ENCODE measurements around the gene EIF3D. TPM values are rescaled to one million over a fixed set of nuclear protein-coding genes. Genes with fewer than 3 reads are reported as not detected.

The EIF3D gene
- total RNA-seq, 2 donors from 2014 or later = 141 to 250 TPM

DNA sequence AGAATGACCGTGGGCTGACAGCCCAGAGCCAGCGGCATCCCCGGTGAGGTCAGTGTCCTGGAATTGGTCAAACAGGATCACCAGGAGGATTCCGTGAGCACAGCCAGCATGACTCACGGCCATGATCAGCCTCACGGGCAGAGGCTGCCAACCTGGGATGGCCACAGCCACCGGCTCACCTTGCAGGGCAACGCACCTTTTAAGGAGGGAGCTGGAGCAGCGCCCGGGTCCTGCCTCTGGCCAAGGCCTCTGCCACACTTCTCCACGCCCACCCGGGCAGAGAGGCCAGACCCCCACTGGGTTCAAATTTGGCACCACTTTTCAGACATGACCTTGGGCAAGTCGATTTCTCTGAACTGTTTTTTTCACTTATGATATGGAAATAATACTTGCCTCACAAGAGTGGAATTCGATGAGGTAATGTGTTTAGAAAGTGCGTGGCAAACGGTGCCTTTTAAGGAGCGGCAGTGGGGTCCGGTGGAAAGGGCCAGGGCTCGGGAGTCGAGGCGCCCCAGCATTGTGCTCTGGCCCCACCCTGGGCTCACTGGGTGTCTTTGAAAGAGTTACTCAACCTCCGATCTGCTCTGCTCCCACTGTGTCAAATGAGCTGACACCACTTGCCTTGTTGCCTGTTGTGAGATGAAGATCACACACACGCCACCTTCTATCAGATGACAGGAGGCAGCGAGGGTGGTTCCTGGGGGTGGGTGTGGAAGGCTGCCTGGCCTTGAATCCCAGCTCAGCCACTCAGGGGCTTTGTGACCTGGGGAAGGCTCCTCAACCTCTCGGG lies 63.5 kb downstream of the EIF3D start:
- Histone ChIP-seq H3K27ac (peak overlapping the region; percentile 95 to 98), H3K9me3 (no peaks in the 10 kb centered on the region), H3K27me3 (replicated peaks; ENCODE audit: insufficient read depth) (no peaks in the 10 kb centered on the region), H3K4me1 (ENCODE audit: control insufficient read depth in 1 of 2, low read depth in 2 of 2) (peaks cover 67 to 94% of the 10 kb centered on the region in 2 donors), H3K4me3 (no peak overlapping the region), H3K36me3 (no peaks in the 10 kb centered on the region)
- ATAC-seq (ENCODE audit: insufficient number of reproducible peaks, low FRiP score, low read depth) (peak; percentile 35), DNase-seq (ENCODE audit: low spot score) (no peak)
- TF ChIP-seq, protein P1, sequence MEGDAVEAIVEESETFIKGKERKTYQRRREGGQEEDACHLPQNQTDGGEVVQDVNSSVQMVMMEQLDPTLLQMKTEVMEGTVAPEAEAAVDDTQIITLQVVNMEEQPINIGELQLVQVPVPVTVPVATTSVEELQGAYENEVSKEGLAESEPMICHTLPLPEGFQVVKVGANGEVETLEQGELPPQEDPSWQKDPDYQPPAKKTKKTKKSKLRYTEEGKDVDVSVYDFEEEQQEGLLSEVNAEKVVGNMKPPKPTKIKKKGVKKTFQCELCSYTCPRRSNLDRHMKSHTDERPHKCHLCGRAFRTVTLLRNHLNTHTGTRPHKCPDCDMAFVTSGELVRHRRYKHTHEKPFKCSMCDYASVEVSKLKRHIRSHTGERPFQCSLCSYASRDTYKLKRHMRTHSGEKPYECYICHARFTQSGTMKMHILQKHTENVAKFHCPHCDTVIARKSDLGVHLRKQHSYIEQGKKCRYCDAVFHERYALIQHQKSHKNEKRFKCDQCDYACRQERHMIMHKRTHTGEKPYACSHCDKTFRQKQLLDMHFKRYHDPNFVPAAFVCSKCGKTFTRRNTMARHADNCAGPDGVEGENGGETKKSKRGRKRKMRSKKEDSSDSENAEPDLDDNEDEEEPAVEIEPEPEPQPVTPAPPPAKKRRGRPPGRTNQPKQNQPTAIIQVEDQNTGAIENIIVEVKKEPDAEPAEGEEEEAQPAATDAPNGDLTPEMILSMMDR (IDR thresholded peaks at IDR 0.05) = no peak

DNA sequence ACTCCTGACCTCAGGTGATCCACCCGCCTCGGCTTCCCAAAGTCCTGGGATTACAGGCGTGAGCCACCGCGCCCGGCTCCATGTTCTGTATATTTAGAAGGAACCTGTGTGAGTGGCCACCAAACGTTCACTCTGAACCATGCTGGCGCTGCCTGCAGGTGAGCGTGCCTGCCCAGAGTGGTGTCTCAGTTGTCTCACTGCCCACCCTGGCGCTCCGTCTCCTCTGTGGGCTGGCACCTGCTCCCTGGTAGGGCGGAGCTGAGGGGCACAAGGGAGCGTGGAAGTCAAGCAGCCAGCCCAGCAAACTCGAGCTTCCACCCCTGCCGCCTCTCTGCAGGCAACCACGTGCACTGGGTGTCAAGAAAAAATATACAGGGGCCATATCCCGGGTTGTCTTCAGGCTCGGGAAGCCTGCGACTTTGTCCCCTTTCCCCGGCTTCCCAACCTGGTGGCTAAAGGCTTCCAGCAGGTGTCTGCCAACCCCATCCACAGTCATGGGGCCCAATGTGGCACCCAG lies 64.2 kb downstream of the EIF3D start:
- TF ChIP-seq, protein P1 (IDR thresholded peaks at IDR 0.05) = no peak
- no peak for DNase-seq (ENCODE audit: low spot score)
- H3K4me1 ChIP-seq (ENCODE audit: control insufficient read depth in 1 of 2, low read depth in 2 of 2) = peaks cover 66 to 88% of the 10 kb centered on the region in 2 donors

GRCh38 chr22:36463783-36464184 lies 65.2 kb downstream of the EIF3D start:
- DNase-seq (ENCODE audit: low spot score) = no peak
- peaks cover 60 to 79% of the 10 kb centered on the region in 2 donors for H3K4me1 ChIP-seq (ENCODE audit: control insufficient read depth in 1 of 2, low read depth in 2 of 2)
- peak; percentile 9 for ATAC-seq (ENCODE audit: insufficient number of reproducible peaks, low FRiP score, low read depth)
- H3K4me3 ChIP-seq = no peak overlapping the region
- no peaks in the 10 kb centered on the region for H3K9me3 ChIP-seq
- TF ChIP-seq, protein P1 (IDR thresholded peaks at IDR 0.05) = no peak
- no peaks in the 10 kb centered on the region for H3K27me3 ChIP-seq (replicated peaks; ENCODE audit: insufficient read depth)
- H3K27ac ChIP-seq = peak overlapping the region; percentile 95 to 98
- H3K36me3 ChIP-seq = no peaks in the 10 kb centered on the region

More for the DNA sequence above, 64.2 kb downstream of the EIF3D start:
- Histone ChIP-seq H3K36me3 (no peaks in the 10 kb centered on the region), H3K4me3 (no peak overlapping the region), H3K27ac (peak overlapping the region; percentile 95 to 98), H3K9me3 (no peaks in the 10 kb centered on the region), H3K27me3 (replicated peaks; ENCODE audit: insufficient read depth) (no peaks in the 10 kb centered on the region)
- no peak for ATAC-seq (ENCODE audit: insufficient number of reproducible peaks, low FRiP score, low read depth)

DNA sequence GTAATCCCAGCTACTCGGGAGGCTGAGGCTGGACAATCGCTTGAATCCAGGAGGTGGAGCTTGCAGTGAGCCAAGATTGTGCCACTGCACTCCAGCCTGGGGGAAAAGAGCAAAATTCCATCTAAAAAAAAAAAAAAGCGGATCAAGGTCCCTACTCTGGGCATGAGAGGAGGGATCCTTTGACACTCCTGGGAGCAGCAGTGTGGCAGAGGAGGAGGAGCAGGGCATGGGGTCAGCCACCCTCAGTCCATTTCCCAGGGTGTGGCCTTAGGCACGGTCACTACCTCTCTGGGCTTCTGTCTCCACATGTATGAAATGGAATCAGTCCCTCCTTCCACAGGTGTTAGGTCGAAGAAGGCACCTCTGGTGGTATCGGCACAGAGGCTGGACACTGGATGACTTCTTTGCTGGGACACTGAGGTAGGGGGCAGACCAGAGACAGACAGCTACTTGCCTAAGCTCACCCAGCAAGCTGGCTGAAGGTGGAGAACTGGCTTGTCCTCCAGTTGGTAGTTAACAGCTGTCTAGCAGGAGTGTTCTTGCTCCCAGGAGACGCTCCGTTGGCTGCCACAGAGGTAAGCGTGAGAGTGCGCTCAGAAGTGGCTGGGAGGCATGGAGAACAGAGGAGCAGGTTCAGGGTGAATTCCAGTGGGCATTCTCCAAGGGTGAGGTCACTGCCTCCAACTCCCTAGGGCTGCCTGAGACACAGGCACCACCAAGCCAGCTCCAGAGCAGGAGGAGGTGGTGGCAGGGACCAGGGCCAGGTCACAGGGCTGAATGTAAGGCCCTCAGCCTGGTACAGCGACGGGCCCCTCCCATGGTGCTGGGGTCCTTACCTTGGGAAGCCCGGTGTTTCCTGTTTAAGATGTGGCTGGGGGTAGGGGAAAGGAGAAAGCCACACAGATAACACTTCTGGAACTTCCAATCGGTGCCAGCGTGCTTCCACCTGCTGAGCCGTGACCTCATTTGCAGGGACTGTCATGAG lies 67.0 kb downstream of the EIF3D start:
- no peak overlapping the region for H3K4me3 ChIP-seq
- DNase-seq (ENCODE audit: low spot score) (peak; percentile 70), ATAC-seq (ENCODE audit: insufficient number of reproducible peaks, low FRiP score, low read depth) (peak; percentile 54)
- H3K27me3 ChIP-seq (replicated peaks; ENCODE audit: insufficient read depth) = no peaks in the 10 kb centered on the region
- peaks cover 51 to 79% of the 10 kb centered on the region in 2 donors for H3K4me1 ChIP-seq (ENCODE audit: control insufficient read depth in 1 of 2, low read depth in 2 of 2)
- H3K36me3 ChIP-seq = no peaks in the 10 kb centered on the region
- TF ChIP-seq, protein P1 (IDR thresholded peaks at IDR 0.05) = no peak
- peak overlapping the region; percentile 95 to 98 for H3K27ac ChIP-seq
- no peaks in the 10 kb centered on the region for H3K9me3 ChIP-seq

Other genes starting within 250 kb of the EIF3D start
- 1,000 to 10,000 TPM; 1,447 to 1,631 TPM for gene MYH9, start 141.2 kb downstream of the EIF3D start, total RNA-seq
- gene TXN2, start 47.5 kb downstream of the EIF3D start, total RNA-seq = 10 to 100 TPM; 26.7 to 31.4 TPM
- 10 to 100 TPM in 1 of 2 donors, 1 to 10 TPM in 1; 6.8 to 13.8 TPM for gene FOXRED2, start 22.1 kb downstream of the EIF3D start, total RNA-seq
- not detected for gene CACNG2, start 174.6 kb upstream of the EIF3D start, total RNA-seq
- gene IFT27, start 247.0 kb upstream of the EIF3D start, total RNA-seq = 10 to 100 TPM; 15.0 to 16.0 TPM

All from thoracic aorta (tissue), 2 donors.